ENCODE data around the gene EPHB1.

The EPHB1 gene

DNA sequence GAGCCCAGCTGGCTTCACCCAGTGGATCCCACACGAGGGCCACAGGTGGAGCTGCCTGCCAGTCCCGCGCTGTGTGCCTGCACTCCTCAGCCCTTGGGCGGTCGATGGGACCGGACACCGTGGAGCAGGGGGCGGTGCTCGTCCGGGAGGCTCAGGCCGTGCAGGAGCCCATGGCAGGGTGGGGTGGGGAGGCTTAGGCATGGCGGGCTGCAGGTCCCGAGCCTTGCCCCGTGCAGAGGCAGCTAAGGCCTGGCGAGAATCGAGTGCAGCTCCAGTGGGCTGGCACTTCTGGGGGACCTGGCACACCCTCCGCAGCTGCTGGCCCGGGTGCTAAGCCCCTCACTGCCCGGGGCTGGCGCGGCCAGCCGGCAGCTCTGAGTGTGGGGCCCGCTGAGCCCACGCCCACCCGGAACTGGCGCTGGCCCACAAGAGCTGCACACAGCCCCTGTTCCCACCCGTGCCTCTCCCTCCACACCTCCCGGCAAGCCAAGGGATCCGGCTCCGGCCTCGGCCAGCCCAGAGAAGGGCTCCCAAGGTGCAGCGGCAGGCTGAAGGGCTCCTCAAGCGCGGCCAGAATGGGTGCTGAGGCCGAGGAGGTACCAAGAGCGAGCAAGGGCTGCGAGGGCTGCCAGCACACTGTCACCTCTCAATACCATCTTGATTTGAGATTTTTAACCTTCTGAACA lies 121.4 kb downstream of the EPHB1 start:
- Histone ChIP-seq H3K27me3 (ENCODE audit: insufficient read depth, poor library complexity, severe bottlenecking) (no peaks in the 10 kb centered on the region), H3K27ac (ENCODE audit: poor library complexity, severe bottlenecking) (no peak overlapping the region), H3K9me3 (ENCODE audit: severe bottlenecking) (no peaks in the 10 kb centered on the region), H3K36me3 (ENCODE audit: low read depth) (no peaks in the 10 kb centered on the region), H3K4me1 (ENCODE audit: insufficient read depth, poor library complexity, severe bottlenecking) (no peaks in the 10 kb centered on the region), H3K4me3 (ENCODE audit: severe bottlenecking) (no peak overlapping the region)
- ATAC-seq (ENCODE audit: low read depth) (no peak), DNase-seq (ENCODE audit: low spot score) (no peak)
- TF ChIP-seq, protein P1, sequence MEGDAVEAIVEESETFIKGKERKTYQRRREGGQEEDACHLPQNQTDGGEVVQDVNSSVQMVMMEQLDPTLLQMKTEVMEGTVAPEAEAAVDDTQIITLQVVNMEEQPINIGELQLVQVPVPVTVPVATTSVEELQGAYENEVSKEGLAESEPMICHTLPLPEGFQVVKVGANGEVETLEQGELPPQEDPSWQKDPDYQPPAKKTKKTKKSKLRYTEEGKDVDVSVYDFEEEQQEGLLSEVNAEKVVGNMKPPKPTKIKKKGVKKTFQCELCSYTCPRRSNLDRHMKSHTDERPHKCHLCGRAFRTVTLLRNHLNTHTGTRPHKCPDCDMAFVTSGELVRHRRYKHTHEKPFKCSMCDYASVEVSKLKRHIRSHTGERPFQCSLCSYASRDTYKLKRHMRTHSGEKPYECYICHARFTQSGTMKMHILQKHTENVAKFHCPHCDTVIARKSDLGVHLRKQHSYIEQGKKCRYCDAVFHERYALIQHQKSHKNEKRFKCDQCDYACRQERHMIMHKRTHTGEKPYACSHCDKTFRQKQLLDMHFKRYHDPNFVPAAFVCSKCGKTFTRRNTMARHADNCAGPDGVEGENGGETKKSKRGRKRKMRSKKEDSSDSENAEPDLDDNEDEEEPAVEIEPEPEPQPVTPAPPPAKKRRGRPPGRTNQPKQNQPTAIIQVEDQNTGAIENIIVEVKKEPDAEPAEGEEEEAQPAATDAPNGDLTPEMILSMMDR (IDR thresholded peaks at IDR 0.05; ENCODE audit: poor library complexity, severe bottlenecking), result no peak

DNA sequence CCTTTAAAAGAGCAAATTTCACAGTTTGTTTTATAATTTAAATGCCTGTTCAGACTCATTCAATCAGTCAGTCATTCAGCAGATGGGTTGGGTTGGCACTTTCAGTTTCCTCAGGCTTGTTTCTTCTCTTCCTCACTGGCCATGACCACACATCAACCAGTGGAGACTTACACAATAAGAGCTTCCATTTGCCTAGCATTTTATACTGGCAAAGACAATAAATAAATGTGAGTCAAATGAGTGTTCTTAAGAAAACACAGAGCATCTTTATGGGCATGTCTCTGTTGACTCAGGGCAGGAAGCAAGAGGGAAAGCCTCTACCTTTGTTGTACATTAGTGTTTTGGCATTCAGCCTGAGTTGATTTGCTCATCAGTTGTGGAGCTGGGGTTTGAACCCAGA lies 122.6 kb downstream of the EPHB1 start:
- peak; percentile 60; the same call in 2 of the 3 replicates for ATAC-seq (ENCODE audit: low read depth)
- Histone ChIP-seq H3K27ac (ENCODE audit: poor library complexity, severe bottlenecking) (no peak overlapping the region), H3K27me3 (ENCODE audit: insufficient read depth, poor library complexity, severe bottlenecking) (no peaks in the 10 kb centered on the region), H3K36me3 (ENCODE audit: low read depth) (no peaks in the 10 kb centered on the region), H3K4me3 (ENCODE audit: severe bottlenecking) (no peak overlapping the region), H3K4me1 (ENCODE audit: insufficient read depth, poor library complexity, severe bottlenecking) (no peaks in the 10 kb centered on the region), H3K9me3 (ENCODE audit: severe bottlenecking) (no peaks in the 10 kb centered on the region)
- TF ChIP-seq, protein P1 (IDR thresholded peaks at IDR 0.05; ENCODE audit: poor library complexity, severe bottlenecking), result no peak
- DNase-seq (ENCODE audit: low spot score), result no peak

DNA sequence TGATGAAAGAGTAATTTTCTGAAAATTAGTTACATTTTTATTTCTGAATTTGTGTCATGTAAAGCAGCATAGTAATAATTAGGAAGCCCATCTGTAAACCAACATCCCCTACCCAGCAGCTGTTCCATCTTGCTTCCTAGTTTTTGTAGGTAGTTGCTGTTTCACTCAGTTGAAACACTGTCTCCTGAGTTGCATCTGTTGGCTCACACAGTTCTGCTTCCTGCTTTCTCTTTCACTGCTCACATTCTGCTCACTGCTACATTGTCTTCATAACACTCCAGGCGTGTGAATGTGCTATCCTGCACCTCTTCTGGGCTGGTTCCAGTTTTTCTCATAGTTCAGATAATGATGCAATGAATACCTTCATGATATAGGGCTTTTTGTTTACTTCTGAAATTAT lies 123.4 kb downstream of the EPHB1 start:
- Histone ChIP-seq H3K27me3 (ENCODE audit: insufficient read depth, poor library complexity, severe bottlenecking) (no peaks in the 10 kb centered on the region), H3K36me3 (ENCODE audit: low read depth) (no peaks in the 10 kb centered on the region), H3K4me3 (ENCODE audit: severe bottlenecking) (no peak overlapping the region), H3K9me3 (ENCODE audit: severe bottlenecking) (no peaks in the 10 kb centered on the region), H3K27ac (ENCODE audit: poor library complexity, severe bottlenecking) (no peak overlapping the region), H3K4me1 (ENCODE audit: insufficient read depth, poor library complexity, severe bottlenecking) (no peaks in the 10 kb centered on the region)
- ATAC-seq (ENCODE audit: low read depth) (no peak), DNase-seq (ENCODE audit: low spot score) (no peak)
- TF ChIP-seq, protein P1 (IDR thresholded peaks at IDR 0.05; ENCODE audit: poor library complexity, severe bottlenecking), result no peak

DNA sequence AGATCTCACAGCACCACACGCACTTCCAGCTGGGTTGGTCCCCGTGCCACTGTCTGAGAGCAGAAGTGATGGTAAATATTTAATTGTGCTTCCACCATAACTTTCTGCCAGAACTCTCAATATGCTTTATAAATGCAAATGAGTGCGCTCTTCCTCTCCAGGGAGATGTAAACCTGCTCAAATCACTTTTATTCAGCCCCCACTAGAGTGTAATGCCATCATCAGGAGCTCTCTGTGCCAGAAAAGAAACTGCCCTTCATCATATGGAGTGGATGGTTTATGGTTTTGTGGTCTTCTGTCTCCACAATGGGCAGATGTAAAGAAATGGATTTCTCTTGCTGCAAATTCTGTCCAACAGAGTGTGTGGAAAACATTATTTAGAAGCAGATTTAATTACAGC lies 127.0 kb downstream of the EPHB1 start:
- no peak for ATAC-seq (ENCODE audit: low read depth)
- no peak overlapping the region for H3K27ac ChIP-seq (ENCODE audit: poor library complexity, severe bottlenecking)
- no peaks in the 10 kb centered on the region for H3K27me3 ChIP-seq (ENCODE audit: insufficient read depth, poor library complexity, severe bottlenecking)
- H3K4me1 ChIP-seq (ENCODE audit: insufficient read depth, poor library complexity, severe bottlenecking), result no peaks in the 10 kb centered on the region
- H3K9me3 ChIP-seq (ENCODE audit: severe bottlenecking), result no peaks in the 10 kb centered on the region
- DNase-seq (ENCODE audit: low spot score), result no peak
- H3K4me3 ChIP-seq (ENCODE audit: severe bottlenecking), result no peak overlapping the region
- TF ChIP-seq, protein P1 (IDR thresholded peaks at IDR 0.05; ENCODE audit: poor library complexity, severe bottlenecking), result no peak
- H3K36me3 ChIP-seq (ENCODE audit: low read depth), result no peaks in the 10 kb centered on the region

- no peaks in the 10 kb centered on the region for H3K27me3 ChIP-seq (ENCODE audit: insufficient read depth, poor library complexity, severe bottlenecking)
- no peaks in the 10 kb centered on the region for H3K4me1 ChIP-seq (ENCODE audit: insufficient read depth, poor library complexity, severe bottlenecking)
- TF ChIP-seq, protein P1 (IDR thresholded peaks at IDR 0.05; ENCODE audit: poor library complexity, severe bottlenecking), result no peak
- ATAC-seq (ENCODE audit: low read depth) (no peak), DNase-seq (ENCODE audit: low spot score) (no peak)
- no peaks in the 10 kb centered on the region for H3K36me3 ChIP-seq (ENCODE audit: low read depth)
- H3K9me3 ChIP-seq (ENCODE audit: severe bottlenecking), result no peaks in the 10 kb centered on the region
- H3K27ac ChIP-seq (ENCODE audit: poor library complexity, severe bottlenecking), result no peak overlapping the region
- H3K4me3 ChIP-seq (ENCODE audit: severe bottlenecking), result no peak overlapping the region
These were observed 127.8 kb downstream of the EPHB1 start for GRCh38 chr3:134922866-134923265.
